BLaER1 treated with 17β-estradiol and CSF1 and Interleukin-3, amounts not matched to agents 10 nM and 100 nM (cell line): ENCODE data around the gene EFCAB6.
A peak's percentile ranks its signal among the peaks of the same experiment; 100 is the strongest.

Experiments used
- H3K27ac ChIP-seq, 11 experiments: shearing (Covaris generic); formaldehyde crosslinking; 2 replicates each; pipeline ENCODE4 v1.8.1; 2022
- H3K27me3 ChIP-seq, 11 experiments: shearing (Covaris generic); formaldehyde crosslinking; 2 replicates each; pipeline ENCODE4 v1.8.1; 2022
- H3K36me3 ChIP-seq, 11 experiments: shearing (Covaris generic); formaldehyde crosslinking; 2 replicates each; pipeline ENCODE4 v1.8.1; 2022
- H3K4me1 ChIP-seq, 10 experiments: shearing (Covaris generic); formaldehyde crosslinking; 2 replicates each; pipeline ENCODE4 v1.8.1; 2022
- H3K4me2 ChIP-seq, 11 experiments: shearing (Covaris generic); formaldehyde crosslinking; 2 replicates each; pipeline ENCODE4 v1.8.1; 2022
- H3K4me3 ChIP-seq, 10 experiments: shearing (Covaris generic); formaldehyde crosslinking; 2 replicates each; pipeline ENCODE4 v1.8.1; 2022
- H3K9ac ChIP-seq, 11 experiments: shearing (Covaris generic); formaldehyde crosslinking; 2 replicates each; pipeline ENCODE4 v1.8.1; 2022
- H3K9me3 ChIP-seq, 11 experiments: shearing (Covaris generic); formaldehyde crosslinking; replicated peaks in 1 of 11; 2 replicates each; pipeline ENCODE4 v1.8.1; 2022
- H4K20me1 ChIP-seq, 11 experiments: shearing (Covaris generic); formaldehyde crosslinking; 2 replicates each; pipeline ENCODE4 v1.8.1; 2022
- Cebpa-rat ChIP-seq, 11 experiments: shearing (Covaris generic); IDR thresholded peaks; 2 replicates each; pipeline ENCODE4 v1.8.1; 2022

EFCAB6 gene

GRCh38 chr22:43833286-43834240, 21.5 kb upstream of the EFCAB6 start:
- H4K20me1 ChIP-seq: peaks cover 0 to 13% (median 0%) of the 10 kb centered on the region in 11 experiments; a peak in 2 of 22 replicates
- no peaks in the 10 kb centered on the region for H3K36me3 ChIP-seq

GRCh38 chr22:43832393-43833265, 20.5 kb upstream of the EFCAB6 start:
- TF ChIP-seq Cebpa-rat (IDR thresholded peaks at IDR 0.05): no peak
- Histone ChIP-seq H3K4me3 (no peak overlapping the region), H3K27me3 (peaks cover 0 to 16% (median 0%) of the 10 kb centered on the region in 11 experiments; a peak in 5 of 22 replicates), H3K36me3 (no peaks in the 10 kb centered on the region), H3K9ac (peak overlapping the region in 2 of 11 experiments; percentile 22 to 34; a peak in 2 of 22 replicates), H3K9me3 (no peaks in the 10 kb centered on the region), H3K27ac (peak overlapping the region in 2 of 11 experiments; percentile 34 to 93; a peak in 3 of 22 replicates), H3K4me2 (peak overlapping the region in 7 of 11 experiments; percentile 26 to 93 (median 49); a peak in 13 of 22 replicates), H4K20me1 (peaks cover 0 to 13% (median 0%) of the 10 kb centered on the region in 11 experiments; a peak in 2 of 22 replicates), H3K4me1 (peaks cover 27 to 87% (median 75%) of the 10 kb centered on the region in 10 experiments)

More at GRCh38 chr22:43833286-43834240, 21.5 kb upstream of the EFCAB6 start:
- Histone ChIP-seq H3K4me2 (peak overlapping the region in 8 of 11 experiments; percentile 15 to 93 (median 47); a peak in 13 of 22 replicates), H3K4me3 (no peak overlapping the region), H3K4me1 (peaks cover 26 to 84% (median 70%) of the 10 kb centered on the region in 10 experiments), H3K27me3 (peaks cover 0 to 16% (median 0%) of the 10 kb centered on the region in 11 experiments; a peak in 5 of 22 replicates), H3K9me3 (no peaks in the 10 kb centered on the region), H3K27ac (peak overlapping the region in 3 of 11 experiments; percentile 5 to 47 (median 34); a peak in 3 of 22 replicates), H3K9ac (peak overlapping the region in 2 of 11 experiments; percentile 22 to 34; a peak in 2 of 22 replicates)
- TF ChIP-seq Cebpa-rat (IDR thresholded peaks at IDR 0.05): no peak

- Histone ChIP-seq H3K36me3 (no peaks in the 10 kb centered on the region), H3K9ac (no peak overlapping the region), H3K4me3 (no peak overlapping the region), H3K4me1 (peaks cover 32 to 87% (median 75%) of the 10 kb centered on the region in 10 experiments), H3K27me3 (peaks cover 0 to 16% (median 0%) of the 10 kb centered on the region in 11 experiments; a peak in 5 of 22 replicates), H3K27ac (peak overlapping the region in 2 of 11 experiments; percentile 88 to 93; a peak in 3 of 22 replicates), H3K4me2 (peak overlapping the region in 3 of 11 experiments; percentile 87 to 95 (median 93); a peak in 6 of 22 replicates), H3K9me3 (no peaks in the 10 kb centered on the region), H4K20me1 (peaks cover 0 to 6% (median 0%) of the 10 kb centered on the region in 11 experiments; a peak in 1 of 22 replicates)
- TF ChIP-seq Cebpa-rat (IDR thresholded peaks at IDR 0.05): no peak
Observed at GRCh38 chr22:43831561-43832392, 19.7 kb upstream of the EFCAB6 start.

- Histone ChIP-seq H3K4me3 (no peak overlapping the region), H3K9me3 (no peaks in the 10 kb centered on the region), H3K4me2 (peak overlapping the region; percentile 58 to 95 (median 87)), H3K36me3 (no peaks in the 10 kb centered on the region), H3K27ac (peak overlapping the region in 4 of 11 experiments; percentile 83 to 93 (median 88); a peak in 7 of 22 replicates), H3K9ac (peak overlapping the region in 3 of 11 experiments; percentile 72 to 81 (median 78); a peak in 6 of 22 replicates), H3K4me1 (peaks cover 40 to 91% (median 78%) of the 10 kb centered on the region in 10 experiments), H4K20me1 (0 out of 22 replicates have a peak, but pooled peaks cover 0 to 5% (median 0%) of the 10 kb centered on the region in 11 experiments), H3K27me3 (peaks cover 0 to 16% (median 0%) of the 10 kb centered on the region in 11 experiments; a peak in 5 of 22 replicates)
- no peak for TF ChIP-seq Cebpa-rat (IDR thresholded peaks at IDR 0.05)
Observed at GRCh38 chr22:43830931-43831560, 18.9 kb upstream of the EFCAB6 start.

- H3K27me3 ChIP-seq: peaks cover 0 to 16% (median 0%) of the 10 kb centered on the region in 11 experiments; a peak in 5 of 22 replicates
- H3K4me1 ChIP-seq: peaks cover 41 to 86% (median 73%) of the 10 kb centered on the region in 10 experiments
- H3K9me3 ChIP-seq: no peaks in the 10 kb centered on the region
- H4K20me1 ChIP-seq: 0 out of 22 replicates have a peak, but pooled peaks cover 0 to 5% (median 0%) of the 10 kb centered on the region in 11 experiments
- no peaks in the 10 kb centered on the region for H3K36me3 ChIP-seq
- peak overlapping the region in 7 of 11 experiments; percentile 16 to 93 (median 83); a peak in 12 of 22 replicates for H3K27ac ChIP-seq
- H3K9ac ChIP-seq: peak overlapping the region in 7 of 11 experiments; percentile 2 to 81 (median 74); a peak in 12 of 22 replicates
- H3K4me3 ChIP-seq: peak overlapping the region in 3 of 10 experiments; percentile 13 to 47 (median 16); a peak in 4 of 20 replicates
- H3K4me2 ChIP-seq: peak overlapping the region; percentile 58 to 95 (median 87)
- TF ChIP-seq Cebpa-rat (IDR thresholded peaks at IDR 0.05): peak in 4 of 11 experiments; percentile 78 to 96 (median 84); a peak in 8 of 22 replicates
Observed at GRCh38 chr22:43829904-43830851, 18.1 kb upstream of the EFCAB6 start.
